ENCODE measurements around the gene GBP4.

DNA sequence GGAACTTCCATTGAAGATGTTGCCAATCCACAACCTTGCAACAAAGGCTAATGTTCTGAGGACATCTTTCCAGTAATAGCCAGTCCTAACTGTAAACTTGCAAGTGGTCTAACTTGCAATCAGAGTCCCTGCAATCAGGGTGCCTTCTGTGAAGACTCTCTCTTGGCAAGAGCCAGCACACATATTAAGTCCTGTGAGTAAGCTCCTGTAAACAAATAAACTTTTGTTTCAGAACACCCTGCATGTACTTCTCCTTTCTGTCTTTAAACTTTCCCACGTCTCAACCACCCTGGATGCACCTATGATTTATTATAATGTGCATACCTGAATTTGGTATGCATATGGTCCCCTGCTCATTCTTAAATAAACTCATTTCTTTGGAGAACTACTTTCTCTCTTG lies 32.0 kb downstream of the GBP4 start:
- TF ChIP-seq CTCF (IDR thresholded peaks at IDR 0.05) = no peak
- TF ChIP-seq POLR2A (IDR thresholded peaks at IDR 0.05) = no peak

Measured in right lobe of liver (tissue), 4 donors.